ENCODE results near the gene ZSCAN30. TPM values are rescaled to one million over a fixed set of nuclear protein-coding genes. Genes with fewer than 3 reads are reported as not detected.

The ZSCAN30 gene
- total and polyA plus RNA-seq, 10 of the 15 experiments (the other 5 are each of a cell fraction or from before 2014, with no cell fraction given), result 2.7 to 15.7 (median 11.2) TPM

DNA sequence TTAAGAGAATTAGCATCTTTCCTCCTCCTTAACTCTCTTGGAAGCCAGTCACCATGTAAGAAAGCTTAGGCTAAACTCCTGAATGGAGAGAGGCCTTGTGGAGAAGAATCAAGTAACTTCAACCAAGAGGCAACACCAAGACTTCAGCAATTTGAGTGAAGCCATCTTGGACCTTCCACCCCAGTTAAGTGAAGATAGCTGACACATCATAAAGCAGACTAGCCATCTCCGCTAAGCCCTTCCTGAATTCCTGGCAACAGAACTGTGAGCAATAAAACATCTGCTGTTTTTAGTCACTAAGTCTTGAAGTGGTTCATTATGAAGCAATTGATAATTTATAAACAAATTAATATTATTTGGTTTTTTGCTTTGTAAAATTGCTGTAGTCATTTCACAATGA, 50.7 kb downstream of the ZSCAN30 start:
- Histone ChIP-seq H3K36me3 (ENCODE audit: control insufficient read depth in 2 of 2, insufficient read depth in 2 of 2, low read length in 1 of 2) (peaks cover 0 to 11% of the 10 kb centered on the region in 2 experiments), H3K79me2 (ENCODE audit: control insufficient read depth, insufficient read depth, low read length) (peaks cover 9% of the 10 kb centered on the region), H3K4me3 (no peak overlapping the region), H3K27me3 (replicated peaks in 1 of 2; ENCODE audit: control insufficient read depth in 2 of 2, insufficient read depth in 2 of 2, low read length in 1 of 2) (no peaks in the 10 kb centered on the region), H2AFZ (ENCODE audit: control insufficient read depth, low read depth, low read length) (no peak overlapping the region), H3K9me3 (replicated peaks; ENCODE audit: control insufficient read depth, insufficient read depth, low read length) (peaks cover 17% of the 10 kb centered on the region; the same call in 2 of the 3 replicates), H3K27ac (ENCODE audit: control insufficient read depth, insufficient read depth) (no peak overlapping the region), H3K4me1 (ENCODE audit: control insufficient read depth, insufficient read depth, low read length) (no peaks in the 10 kb centered on the region), H4K20me1 (ENCODE audit: control insufficient read depth, insufficient read depth) (no peaks in the 10 kb centered on the region), H3K4me2 (ENCODE audit: control insufficient read depth, insufficient read depth) (no peak overlapping the region), H3K9ac (ENCODE audit: control insufficient read depth, insufficient read depth, low read length) (no peak overlapping the region)
- in situ Hi-C loops (cut with MboI), result no loop called here
- intact Hi-C loops (cut with micrococcal nuclease; ENCODE audit: unreplicated experiment), result no loop called here
- 41% methylated on average over 1 of the region's 1 CpG for WGBS (ENCODE audit: insufficient coverage, insufficient replicate concordance, low lambda C conversion rate, missing lambda C conversion rate)
- TF ChIP-seq HDGF (IDR thresholded peaks at IDR 0.05), result no peak
- TF ChIP-seq HDAC6 (IDR thresholded peaks at IDR 0.05; ENCODE audit: unreplicated experiment), result no peak
- no peak for TF ChIP-seq SP1 (IDR thresholded peaks at IDR 0.05; ENCODE audit: low read depth, low read length)
- TF ChIP-seq, protein P1, sequence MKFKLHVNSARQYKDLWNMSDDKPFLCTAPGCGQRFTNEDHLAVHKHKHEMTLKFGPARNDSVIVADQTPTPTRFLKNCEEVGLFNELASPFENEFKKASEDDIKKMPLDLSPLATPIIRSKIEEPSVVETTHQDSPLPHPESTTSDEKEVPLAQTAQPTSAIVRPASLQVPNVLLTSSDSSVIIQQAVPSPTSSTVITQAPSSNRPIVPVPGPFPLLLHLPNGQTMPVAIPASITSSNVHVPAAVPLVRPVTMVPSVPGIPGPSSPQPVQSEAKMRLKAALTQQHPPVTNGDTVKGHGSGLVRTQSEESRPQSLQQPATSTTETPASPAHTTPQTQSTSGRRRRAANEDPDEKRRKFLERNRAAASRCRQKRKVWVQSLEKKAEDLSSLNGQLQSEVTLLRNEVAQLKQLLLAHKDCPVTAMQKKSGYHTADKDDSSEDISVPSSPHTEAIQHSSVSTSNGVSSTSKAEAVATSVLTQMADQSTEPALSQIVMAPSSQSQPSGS (IDR thresholded peaks at IDR 0.05; ENCODE audit: low read length), result no peak
- no peak for TF ChIP-seq BACH1 (IDR thresholded peaks at IDR 0.05; ENCODE audit: borderline replicate concordance)
- TF ChIP-seq SMAD5 (IDR thresholded peaks at IDR 0.05; ENCODE audit: low read depth), result no peak
- no peak for TF ChIP-seq CREM (IDR thresholded peaks at IDR 0.05; ENCODE audit: low read depth)
- TF ChIP-seq SREBF2 (IDR thresholded peaks at IDR 0.05; ENCODE audit: low read length), result no peak
- no peak for TF ChIP-seq NR2C1 (IDR thresholded peaks at IDR 0.05)
- TF ChIP-seq JUNB (IDR thresholded peaks at IDR 0.05), result no peak
- TF ChIP-seq MTA3 (IDR thresholded peaks at IDR 0.05; ENCODE audit: borderline replicate concordance, low read length), result no peak
- TF ChIP-seq LARP7 (IDR thresholded peaks at IDR 0.05), result no peak
- TF ChIP-seq, protein P2, sequence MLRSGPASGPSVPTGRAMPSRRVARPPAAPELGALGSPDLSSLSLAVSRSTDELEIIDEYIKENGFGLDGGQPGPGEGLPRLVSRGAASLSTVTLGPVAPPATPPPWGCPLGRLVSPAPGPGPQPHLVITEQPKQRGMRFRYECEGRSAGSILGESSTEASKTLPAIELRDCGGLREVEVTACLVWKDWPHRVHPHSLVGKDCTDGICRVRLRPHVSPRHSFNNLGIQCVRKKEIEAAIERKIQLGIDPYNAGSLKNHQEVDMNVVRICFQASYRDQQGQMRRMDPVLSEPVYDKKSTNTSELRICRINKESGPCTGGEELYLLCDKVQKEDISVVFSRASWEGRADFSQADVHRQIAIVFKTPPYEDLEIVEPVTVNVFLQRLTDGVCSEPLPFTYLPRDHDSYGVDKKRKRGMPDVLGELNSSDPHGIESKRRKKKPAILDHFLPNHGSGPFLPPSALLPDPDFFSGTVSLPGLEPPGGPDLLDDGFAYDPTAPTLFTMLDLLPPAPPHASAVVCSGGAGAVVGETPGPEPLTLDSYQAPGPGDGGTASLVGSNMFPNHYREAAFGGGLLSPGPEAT (IDR thresholded peaks at IDR 0.05; ENCODE audit: low read depth), result no peak
- TF ChIP-seq RB1 (IDR thresholded peaks at IDR 0.05; ENCODE audit: borderline replicate concordance), result no peak
- TF ChIP-seq ESRRA (IDR thresholded peaks at IDR 0.05; ENCODE audit: low read length), result no peak
- TF ChIP-seq EZH2 (IDR thresholded peaks at IDR 0.05; ENCODE audit: borderline replicate concordance, control insufficient read depth, low read depth, low read length), result no peak
- TF ChIP-seq, protein P3, sequence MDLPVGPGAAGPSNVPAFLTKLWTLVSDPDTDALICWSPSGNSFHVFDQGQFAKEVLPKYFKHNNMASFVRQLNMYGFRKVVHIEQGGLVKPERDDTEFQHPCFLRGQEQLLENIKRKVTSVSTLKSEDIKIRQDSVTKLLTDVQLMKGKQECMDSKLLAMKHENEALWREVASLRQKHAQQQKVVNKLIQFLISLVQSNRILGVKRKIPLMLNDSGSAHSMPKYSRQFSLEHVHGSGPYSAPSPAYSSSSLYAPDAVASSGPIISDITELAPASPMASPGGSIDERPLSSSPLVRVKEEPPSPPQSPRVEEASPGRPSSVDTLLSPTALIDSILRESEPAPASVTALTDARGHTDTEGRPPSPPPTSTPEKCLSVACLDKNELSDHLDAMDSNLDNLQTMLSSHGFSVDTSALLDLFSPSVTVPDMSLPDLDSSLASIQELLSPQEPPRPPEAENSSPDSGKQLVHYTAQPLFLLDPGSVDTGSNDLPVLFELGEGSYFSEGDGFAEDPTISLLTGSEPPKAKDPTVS (IDR thresholded peaks at IDR 0.05; ENCODE audit: low read depth, low read length), result no peak
- TF ChIP-seq DPF2 (IDR thresholded peaks at IDR 0.05), result no peak
- CTCF ChIA-PET, result interaction anchor here (0.8 to 3.2 kb wide), 5 partner anchors 9 to 214 kb away, joined by 3 to 20 read pairs (median 4); no protein-coding TSS in a partner anchor
- FAIRE-seq (no peak), ATAC-seq (no peak), DNase-seq (ENCODE audit: low read depth, low spot score) (no peak)
- SMC1A ChIA-PET (ENCODE audit: uncharacterized antibody, unreplicated experiment), result interaction anchor here (0.6 to 3.1 kb wide), 9 partner anchors 8 to 212 kb away, joined by 3 to 19 read pairs (median 4); partner anchors contain the start of genes ZNF24 and ZSCAN30
- POLR2A ChIA-PET, result interaction anchor here (1.0 to 1.9 kb wide), 3 partner anchors 23 to 106 kb away, joined by 3 to 10 read pairs (median 9); partner anchors contain the start of genes ZNF24 and ZSCAN30
- RAD21 ChIA-PET (ENCODE audit: unreplicated experiment), result interaction anchor here (1.2 to 1.4 kb wide), 3 partner anchors 106 to 213 kb away, joined by 3 to 6 read pairs (median 3); no protein-coding TSS in a partner anchor
- BruUV-seq (replicated peaks), result no TSS peak

Measured in GM12878 (cell line).